Heart right ventricle (tissue), 16 donors: ENCODE results near the gene DIRAS1. TPM values are rescaled to one million over a fixed set of nuclear protein-coding genes. Genes with fewer than 3 reads are reported as not detected.

Experiments used
- ATAC-seq, 8 donors: fragments of 200-7000 bp; cut with Tn5 transposase; one replicate each; pipeline ENCODE4 v1.9.1; 2020; ENCODE audit warnings: mild to moderate bottlenecking in 8 of 8, moderate library complexity in 8 of 8, moderate number of reproducible peaks in 1 of 8
- DNase-seq, 2 donors: peaks; one replicate each; pipeline ENCODE4 v3.0.0-alpha.2; 2020
- H3K27ac ChIP-seq, 10 donors: fragments of 200-600 bp; sonication (generic) in 2 of 10; one replicate each; pipeline versions ENCODE4 v1.5.0 to v1.8.0; 2020 to 2022; ENCODE audit warnings: mild to moderate bottlenecking in 3 of 10
- H3K27me3 ChIP-seq, 7 donors: fragments of 200-600 bp; one replicate each; pipeline ENCODE4 v1.8.0; 2021 to 2022; ENCODE audit warnings: mild to moderate bottlenecking in 2 of 7
- H3K36me3 ChIP-seq, 9 donors: fragments of 200-600 bp; sonication (generic) in 1 of 9; one replicate each; pipeline versions ENCODE4 v1.5.0 to v1.8.0; 2020 to 2022; ENCODE audit warnings: mild to moderate bottlenecking in 2 of 9
- H3K4me1 ChIP-seq, 9 donors: fragments of 200-600 bp; sonication (generic) in 1 of 9; one replicate each; pipeline versions ENCODE4 v1.5.0 to v1.8.0; 2020 to 2022; ENCODE audit warnings: mild to moderate bottlenecking in 4 of 9
- H3K4me3 ChIP-seq, 10 donors: fragments of 200-600 bp; sonication (generic) in 2 of 10; one replicate each; pipeline versions ENCODE4 v1.5.0 to v1.8.0; 2020 to 2022; ENCODE audit warnings: mild to moderate bottlenecking in 7 of 10, moderate library complexity in 2 of 10
- H3K9me3 ChIP-seq, 11 donors: fragments of 200-600 bp in 10 of 11; sonication (generic) in 2 of 11; one replicate each; pipeline versions ENCODE4 v1.5.0 to v1.8.0; 2013 to 2022; ENCODE audit warnings: mild to moderate bottlenecking in 2 of 11, control low read depth in 1 of 11, moderate library complexity in 1 of 11
- CTCF ChIP-seq, 9 donors: fragments of 200-600 bp; sonication (generic) in 2 of 9; IDR thresholded peaks; one replicate each; pipeline versions ENCODE4 v1.5.0 to v1.8.0; 2021 to 2022; ENCODE audit warnings: antibody characterized with exemption in 9 of 9, mild to moderate bottlenecking in 5 of 9, moderate library complexity in 1 of 9
- WGBS, 2 donors: extraction: QIAGEN DNeasy Blood & Tissue Kit; methylation state at CpG; one replicate each; pipeline ENCODE4 v1.1.7; 2013; ENCODE audit warnings: inconsistent platforms in 1 of 2; 5-methylcytosine and 5-hydroxymethylcytosine counted together
- intact Hi-C, 10 donors: fragments of 100-400 bp; cut with DNase I; formaldehyde crosslinking; loops; one replicate each; pipeline versions ENCODE4 v1.11.1 to v1.14.2; 2022
- polyA plus RNA-seq, 2 donors: library from polyadenylated mRNA; stranded (reverse); fragments of 200-250 nt; gene quantifications; one replicate each; pipeline ENCODE4 v1.2.3, GENCODE V29; 2013
- total RNA-seq, 10 donors: library from RNA; stranded (reverse); fragmentation: NEBNext Ultra II Directional in 3 of 10; extraction: Animal tissue kit (Norgen Biotek cat#: 25700) in 3 of 10; gene quantifications; one replicate each; pipeline versions ENCODE4 v1.2.1 to v1.2.4, GENCODE V29; 2021 to 2023
- donor health status: Arrhythmogenic right ventricular cardiomyopathy.
- donor health status: ischemic (EF 13 %, LVEDD 7.1; RV severe dilation, severe dysfunction).
- donor health status: healthy with polysubstance abuse.
- donor health status: DM: no; HTN: yes; CAD: no.
- donor health status: DM: no; HTN: no; CAD: no.
- donor health status: ischemic (EF 25% LVEDD 6.9; RV normal size, moderate dysfunction).
- donor health status: ischemic (EF 25% LVEDD 5.7; RV mildly dilated, moderate dysfunction).
- donor health status: healthy.
- donor health status: DM: yes; HTN: yes; CAD: no.
- donor health status: Ischemic cardiomyopathy.
- donor health status: ischemic (EF 35%, LVEDD 5.7; RV mildly dilated, moderate dysfunction).
- donor health status: nonischemic (EF 11% LVEDD 7.7; RV severe dilation, severe dysfunction).
- donor health status: DM: yes; HTN: yes; CAD: no.
- donor health status: PGD.
- donor health status: ischemic (EF 29% LVEDD 5.4; RV normal size, mild dysfunction).
- donor health status: nonischemic (EF 23%, LVEDD 6.1; RV moderate dilation, normal function).

DIRAS1 gene
- total and polyA plus RNA-seq, 12 donors = 63.7 to 381 (median 157) TPM

- H3K36me3 ChIP-seq = peaks cover 0 to 93% (median 72%) of the 10 kb centered on the region in 9 donors
- 94 to 95% methylated on average over 48 of the region's 48 CpGs for WGBS, 2 donors
- no peak for TF ChIP-seq CTCF (IDR thresholded peaks at IDR 0.05)
- H3K9me3 ChIP-seq = no peaks in the 10 kb centered on the region
- DNase-seq (no peak), ATAC-seq (no peak)
- H3K27me3 ChIP-seq = no peaks in the 10 kb centered on the region
- H3K27ac ChIP-seq = no peak overlapping the region
- intact Hi-C loops = loop anchor here in 1 of 10 donors (10.0 kb wide), 1 partner anchor 292 kb away; no protein-coding TSS in a partner anchor
- H3K4me3 ChIP-seq = no peak overlapping the region
- no peaks in the 10 kb centered on the region for H3K4me1 ChIP-seq
These were observed 36.0 kb upstream of the DIRAS1 start for GRCh38 chr19:2756921-2757881.

- TF ChIP-seq CTCF (IDR thresholded peaks at IDR 0.05) = no peak
- DNase-seq = no peak
- no peak overlapping the region for H3K4me3 ChIP-seq
- no peaks in the 10 kb centered on the region for H3K27me3 ChIP-seq
- H3K4me1 ChIP-seq = no peaks in the 10 kb centered on the region
- no peaks in the 10 kb centered on the region for H3K9me3 ChIP-seq
- no peak for ATAC-seq
- H3K27ac ChIP-seq = no peak overlapping the region
- 78 to 82% methylated on average over 8 of the region's 8 CpGs for WGBS, 2 donors
- intact Hi-C loops = loop anchor here in 1 of 10 donors (10.0 kb wide), 1 partner anchor 292 kb away; no protein-coding TSS in a partner anchor
- H3K36me3 ChIP-seq = peaks cover 0 to 86% (median 67%) of the 10 kb centered on the region in 9 donors
These were observed 35.3 kb upstream of the DIRAS1 start for GRCh38 chr19:2756477-2756876.

- intact Hi-C loops = loop anchor here in 1 of 10 donors (10.0 kb wide), 1 partner anchor 291 kb away; no protein-coding TSS in a partner anchor
- DNase-seq (no peak), ATAC-seq (no peak)
- Histone ChIP-seq H3K4me3 (no peak overlapping the region), H3K4me1 (no peaks in the 10 kb centered on the region), H3K36me3 (peaks cover 0 to 79% (median 60%) of the 10 kb centered on the region in 9 donors), H3K9me3 (no peaks in the 10 kb centered on the region), H3K27me3 (no peaks in the 10 kb centered on the region), H3K27ac (no peak overlapping the region)
- WGBS, 2 donors = 90 to 93% methylated on average over 16 of the region's 16 CpGs
- no peak for TF ChIP-seq CTCF (IDR thresholded peaks at IDR 0.05)
These were observed 34.6 kb upstream of the DIRAS1 start for GRCh38 chr19:2755811-2756210.

- 92 to 96% methylated on average over 16 of the region's 16 CpGs for WGBS, 2 donors
- ATAC-seq (no peak), DNase-seq (no peak)
- H3K4me3 ChIP-seq = no peak overlapping the region
- peaks cover 0 to 75% (median 58%) of the 10 kb centered on the region in 9 donors for H3K36me3 ChIP-seq
- H3K4me1 ChIP-seq = no peaks in the 10 kb centered on the region
- TF ChIP-seq CTCF (IDR thresholded peaks at IDR 0.05) = no peak
- H3K9me3 ChIP-seq = no peaks in the 10 kb centered on the region
- no peaks in the 10 kb centered on the region for H3K27me3 ChIP-seq
- H3K27ac ChIP-seq = no peak overlapping the region
- intact Hi-C loops = loop anchor here in 1 of 10 donors (10.0 kb wide), 1 partner anchor 291 kb away; no protein-coding TSS in a partner anchor
These were observed 34.2 kb upstream of the DIRAS1 start for GRCh38 chr19:2755448-2755705.
